AG08396 (cell line): Measurements from ENCODE around the gene KCNH6.
A peak's percentile ranks its signal among the peaks of the same experiment; 100 is the strongest.

Experiments used
- DNase-seq: peaks from one replicate; pipeline ENCODE4 v3.0.0; 2012; ENCODE audit warnings: low spot score, mixed read lengths

Gene KCNH6

GRCh38 chr17:63488851-63489250 is 34.3 kb upstream of the KCNH6 start:
- DNase-seq = no peak

- DNase-seq = no peak
Measured at GRCh38 chr17:63489291-63489690, 33.9 kb upstream of the KCNH6 start.

- no peak for DNase-seq
Measured at GRCh38 chr17:63490329-63490728, 32.8 kb upstream of the KCNH6 start.

DNA sequence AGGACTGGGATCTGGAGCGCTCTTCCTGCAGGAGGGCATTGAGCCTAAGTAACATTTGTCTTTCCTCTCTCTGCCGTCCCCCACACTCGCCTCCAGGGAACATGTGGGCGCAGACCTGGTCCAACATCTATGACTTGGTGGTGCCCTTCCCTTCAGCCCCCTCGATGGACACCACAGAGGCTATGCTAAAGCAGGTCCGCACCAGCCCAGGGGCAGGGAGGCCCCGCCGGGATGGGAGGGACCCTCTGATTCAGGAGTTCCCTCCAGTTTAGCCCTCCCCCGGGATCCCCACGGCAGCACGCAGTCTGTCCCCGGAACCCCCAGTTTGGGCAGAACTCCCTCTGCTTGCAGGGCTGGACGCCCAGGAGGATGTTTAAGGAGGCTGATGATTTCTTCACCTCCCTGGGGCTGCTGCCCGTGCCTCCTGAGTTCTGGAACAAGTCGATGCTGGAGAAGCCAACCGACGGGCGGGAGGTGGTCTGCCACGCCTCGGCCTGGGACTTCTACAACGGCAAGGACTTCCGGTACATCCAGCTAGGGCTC is 32.2 kb upstream of the KCNH6 start:
- no peak for DNase-seq

- DNase-seq = no peak
Measured at GRCh38 chr17:63491413-63491812, 31.7 kb upstream of the KCNH6 start.

DNA sequence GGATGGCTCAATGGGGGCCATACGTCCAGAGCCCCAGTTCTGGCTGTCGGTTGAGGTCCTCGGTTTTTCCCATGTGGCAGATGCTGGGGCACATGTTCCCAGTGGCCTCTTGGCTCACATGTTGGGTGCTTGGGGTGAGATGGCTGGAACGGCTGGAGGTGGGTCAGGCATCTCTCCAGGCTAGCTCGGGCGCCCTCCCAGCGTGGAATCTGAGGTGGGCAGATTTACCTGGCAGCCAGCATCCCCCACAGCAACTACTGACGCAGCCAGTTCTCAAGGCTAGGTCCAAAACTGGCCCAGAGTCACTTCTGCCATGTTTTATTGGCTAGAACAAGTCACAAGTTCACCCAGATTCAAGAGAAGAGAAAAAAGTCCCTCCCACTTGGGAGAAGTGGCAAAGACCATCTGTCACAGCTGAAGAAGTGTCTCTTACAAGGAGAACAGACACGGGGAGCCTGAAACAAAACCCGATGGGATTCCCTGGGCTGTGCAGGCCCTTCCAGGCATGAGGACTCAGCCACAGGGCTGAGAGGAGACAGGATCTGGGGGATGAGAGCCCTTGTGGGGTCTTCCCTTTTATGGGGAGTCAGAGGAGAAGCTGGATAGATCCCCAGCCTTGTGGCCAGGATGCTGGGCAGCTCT is 31.1 kb upstream of the KCNH6 start:
- DNase-seq = no peak

DNA sequence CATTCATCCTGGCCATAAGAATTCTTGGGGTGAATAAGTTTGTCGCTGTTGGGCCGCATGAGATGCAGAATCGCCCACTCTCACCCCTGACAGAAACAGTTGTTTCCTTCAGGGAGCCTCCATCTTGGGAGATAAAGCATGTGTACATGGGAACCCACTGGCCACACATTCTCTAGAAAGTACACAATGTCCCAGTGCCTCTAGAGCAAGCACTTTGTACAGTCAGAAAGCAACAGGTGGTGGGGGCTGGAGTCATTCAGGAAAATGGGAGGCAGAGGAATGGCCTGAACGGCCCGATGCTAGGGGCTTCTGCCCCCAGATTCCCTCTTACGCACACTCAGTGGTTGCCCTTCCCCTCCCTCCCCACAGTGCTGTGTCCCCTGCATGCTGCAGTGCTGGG is 30.2 kb upstream of the KCNH6 start:
- DNase-seq = no peak

GRCh38 chr17:63493411-63493810 is 29.7 kb upstream of the KCNH6 start:
- DNase-seq = no peak

DNA sequence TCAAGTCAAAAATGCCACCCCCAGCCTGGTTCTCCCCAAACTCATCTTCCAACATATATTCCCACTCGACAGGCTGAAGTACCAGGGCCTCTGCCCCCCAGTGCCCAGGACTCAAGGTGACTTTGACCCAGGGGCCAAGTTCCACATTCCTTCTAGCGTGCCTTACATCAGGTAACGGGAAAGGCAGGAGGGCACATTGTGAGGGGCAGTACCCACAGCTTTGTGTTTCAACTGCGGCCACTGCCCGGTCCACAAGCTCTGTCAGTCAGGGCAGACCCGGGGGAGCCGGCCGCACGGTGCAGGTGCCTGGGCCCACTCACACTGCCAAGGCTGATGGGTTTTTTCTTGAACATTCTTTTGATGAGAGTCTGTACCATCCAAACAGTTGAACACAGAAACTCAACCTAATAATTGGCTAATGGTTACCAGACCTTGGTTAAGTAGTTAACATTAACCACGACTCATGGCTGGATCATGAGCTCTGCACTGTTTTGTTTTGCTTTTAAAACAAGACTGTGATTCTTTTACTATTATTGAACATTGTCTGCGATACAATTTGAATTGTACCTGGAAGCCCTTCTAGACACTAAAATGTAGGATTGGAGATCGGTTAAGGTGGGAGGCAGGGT is 28.7 kb upstream of the KCNH6 start:
- DNase-seq = no peak

DNA sequence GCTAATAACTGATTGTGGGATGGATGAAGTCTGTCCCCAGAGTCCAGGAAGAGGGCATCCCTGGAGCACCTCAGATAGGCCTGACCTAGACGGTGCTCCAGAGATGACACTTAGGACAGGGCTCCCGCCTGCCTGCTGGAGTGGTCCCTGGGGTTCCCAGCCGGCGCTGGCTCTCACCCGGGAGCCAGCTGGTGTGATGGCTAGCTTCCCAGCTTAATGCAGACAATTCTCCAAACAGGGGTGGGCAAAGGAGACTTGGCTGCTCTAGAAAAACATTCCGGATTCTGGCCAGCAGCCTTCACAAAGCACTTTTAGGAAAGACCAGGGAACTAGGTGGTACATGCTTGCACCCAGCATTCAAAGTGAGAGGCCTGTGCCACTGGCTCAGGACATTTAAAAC is 27.7 kb upstream of the KCNH6 start:
- no peak for DNase-seq

DNA sequence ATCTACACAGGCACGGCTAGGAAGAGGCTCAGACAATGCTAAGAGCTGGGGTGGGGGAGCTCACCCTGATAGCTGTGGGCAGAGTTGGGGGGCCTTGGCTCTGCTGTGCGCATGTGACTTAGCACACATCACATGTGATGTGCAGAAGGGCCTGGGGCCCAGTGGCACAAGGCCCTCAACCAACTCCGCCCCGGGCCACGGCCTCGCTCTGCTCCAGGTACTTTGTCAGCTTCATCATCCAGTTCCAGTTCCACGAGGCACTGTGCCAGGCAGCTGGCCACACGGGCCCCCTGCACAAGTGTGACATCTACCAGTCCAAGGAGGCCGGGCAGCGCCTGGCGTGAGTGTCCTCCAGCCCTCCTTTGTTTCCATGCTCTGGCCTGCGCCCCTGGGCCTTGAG is 27.0 kb upstream of the KCNH6 start:
- DNase-seq = no peak

DNA sequence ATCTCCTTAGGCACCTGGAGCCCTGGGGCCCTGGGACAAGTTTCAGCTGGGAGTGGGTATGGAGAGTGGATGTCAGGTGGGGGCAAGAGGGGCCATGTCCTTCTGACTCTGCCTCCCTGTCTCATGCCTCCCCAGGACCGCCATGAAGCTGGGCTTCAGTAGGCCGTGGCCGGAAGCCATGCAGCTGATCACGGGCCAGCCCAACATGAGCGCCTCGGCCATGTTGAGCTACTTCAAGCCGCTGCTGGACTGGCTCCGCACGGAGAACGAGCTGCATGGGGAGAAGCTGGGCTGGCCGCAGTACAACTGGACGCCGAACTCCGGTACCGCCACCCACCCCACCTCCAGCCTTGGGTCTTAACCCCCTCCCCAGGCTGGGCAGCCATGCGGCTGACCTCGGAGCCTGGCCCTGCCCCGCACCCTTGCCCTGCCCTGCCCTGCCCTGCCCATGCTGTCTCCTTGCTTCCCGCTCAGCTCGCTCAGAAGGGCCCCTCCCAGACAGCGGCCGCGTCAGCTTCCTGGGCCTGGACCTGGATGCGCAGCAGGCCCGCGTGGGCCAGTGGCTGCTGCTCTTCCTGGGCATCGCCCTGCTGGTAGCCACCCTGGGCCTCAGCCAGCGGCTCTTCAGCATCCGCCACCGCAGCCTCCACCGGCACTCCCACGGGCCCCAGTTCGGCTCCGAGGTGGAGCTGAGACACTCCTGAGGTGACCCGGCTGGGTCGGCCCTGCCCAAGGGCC is 26.3 kb upstream of the KCNH6 start:
- DNase-seq = no peak

DNA sequence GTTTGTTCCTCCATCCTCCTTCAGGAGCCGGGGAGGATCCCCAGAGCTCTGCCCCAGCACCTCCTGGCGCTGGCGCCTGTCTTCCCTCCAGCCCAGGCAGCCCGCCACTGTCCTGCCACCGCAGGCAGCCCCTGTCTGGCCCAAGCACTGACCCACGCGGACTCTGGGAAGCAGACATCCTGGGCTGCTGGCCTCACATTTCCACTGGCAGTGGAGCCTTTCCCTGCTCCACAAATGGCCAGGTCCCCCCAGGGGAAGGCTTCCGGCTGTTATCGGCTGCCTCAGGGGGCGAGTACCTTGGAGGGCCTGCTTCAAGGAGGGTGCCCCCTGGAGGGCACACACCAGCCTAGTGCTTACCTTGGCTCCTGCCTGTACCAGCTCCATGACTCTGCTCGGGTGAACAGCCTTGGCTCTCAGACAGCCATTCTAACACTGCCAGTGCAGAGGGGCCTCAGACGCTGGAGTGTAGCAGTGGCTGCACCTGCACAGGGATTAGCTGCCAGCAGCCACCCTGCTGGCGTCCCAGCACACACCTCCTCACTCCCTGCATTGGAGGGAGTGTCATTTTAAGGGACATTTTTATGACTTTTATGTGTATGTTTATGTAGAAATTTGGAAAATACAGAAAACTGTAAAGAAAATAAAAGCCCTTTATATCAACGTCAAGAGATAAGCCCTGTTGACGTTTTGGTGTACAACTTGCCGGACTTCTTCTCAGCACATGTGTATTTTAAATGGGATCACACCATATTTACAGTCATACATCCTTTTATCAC is 25.3 kb upstream of the KCNH6 start:
- DNase-seq = no peak

DNA sequence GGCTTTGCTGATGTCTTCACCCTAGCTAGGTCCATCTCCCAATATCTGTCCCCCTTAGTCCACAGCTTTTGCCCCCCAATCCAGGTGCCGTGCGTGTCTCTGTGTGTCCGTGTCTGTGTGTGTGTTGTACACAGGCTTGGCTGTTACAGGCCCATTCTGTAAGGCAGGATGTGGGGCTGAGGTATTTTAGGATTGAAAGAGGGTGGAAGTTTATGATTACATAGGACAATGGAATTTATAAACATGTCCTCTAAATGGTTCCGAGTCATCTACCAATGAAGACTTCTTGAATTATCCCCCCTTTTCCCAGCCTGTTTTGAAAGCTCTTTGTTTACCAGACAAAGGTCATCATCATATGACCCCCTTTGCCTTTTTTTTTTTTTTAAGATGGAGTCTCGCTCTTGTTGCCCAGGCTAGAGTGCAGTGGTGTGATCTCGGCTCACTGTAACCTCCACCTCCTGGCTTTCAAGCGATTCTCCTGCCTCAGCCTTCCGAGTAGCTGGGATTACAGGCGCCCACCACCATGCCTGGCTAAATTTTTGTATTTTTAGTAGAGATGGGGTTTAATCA is 24.4 kb upstream of the KCNH6 start:
- DNase-seq = peak; percentile 80

- no peak for DNase-seq
Measured at GRCh38 chr17:63500543-63501390, 22.4 kb upstream of the KCNH6 start.

GRCh38 chr17:63503341-63503705 is 19.8 kb upstream of the KCNH6 start:
- no peak for DNase-seq

DNA sequence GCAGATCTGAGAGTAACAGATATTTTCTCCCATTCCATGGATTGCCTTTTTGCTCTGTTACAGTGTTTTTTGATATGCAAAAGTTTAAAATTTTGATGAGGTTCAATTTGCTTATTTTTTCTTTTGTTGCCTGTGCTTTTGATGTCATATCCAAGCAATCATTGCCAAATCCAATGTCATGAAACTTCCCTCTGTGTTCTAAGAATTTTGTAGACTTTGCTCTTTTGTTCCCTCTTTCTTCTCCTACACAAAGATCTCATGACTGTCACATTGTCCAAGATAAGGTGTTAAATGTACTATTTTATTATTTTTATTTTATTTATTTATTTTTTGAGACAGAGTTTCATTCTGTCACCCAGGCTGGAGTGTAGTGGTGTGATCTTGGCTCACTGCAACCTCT is 18.9 kb upstream of the KCNH6 start:
- DNase-seq = no peak

GRCh38 chr17:63505341-63505740 is 17.8 kb upstream of the KCNH6 start:
- DNase-seq = no peak

- DNase-seq = no peak
Measured at GRCh38 chr17:63506627-63507026, 16.5 kb upstream of the KCNH6 start.

- DNase-seq = no peak
Measured at GRCh38 chr17:63511331-63511730, 11.8 kb upstream of the KCNH6 start.

DNA sequence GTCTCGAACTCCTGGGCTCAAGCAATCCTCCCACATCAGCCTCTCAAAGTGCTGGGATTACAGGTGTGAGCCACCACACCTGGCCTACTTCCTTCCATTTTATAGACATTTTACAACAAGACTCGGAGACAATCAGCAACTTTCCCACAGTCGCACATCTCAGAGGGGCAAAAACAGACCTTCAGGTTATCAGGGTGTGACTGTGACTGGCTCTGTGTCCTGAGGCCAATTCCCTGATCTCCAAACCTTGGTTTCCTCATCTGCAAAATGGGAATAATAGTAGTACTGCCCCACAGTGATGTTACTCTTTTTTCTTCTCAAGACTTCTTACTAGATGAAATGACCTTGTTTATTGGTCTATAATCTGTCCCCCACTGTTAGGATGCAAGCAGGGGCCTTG is 10.8 kb upstream of the KCNH6 start:
- no peak for DNase-seq
